Endothelial cell of umbilical vein (primary cell): ENCODE data around the gene KIZ. TPM values are rescaled to one million over a fixed set of nuclear protein-coding genes. Genes with fewer than 3 reads are reported as not detected.

Experiments
- BruUV-seq: library from RNA; stranded (reverse); fragments of 400-500 nt; replicated peaks from 2 replicates; lab custom pipeline; 2021; lab: Mats Ljungman, UMichigan
- CTCF ChIA-PET: fragments of 300-600, 350-600 bp; sonication (Branson Sonifier 250); formaldehyde crosslinking; loops from one replicate; lab custom pipeline; 2021; ENCODE audit warnings: antibody characterized with exemption, inconsistent platforms; lab: Charles Lee
- POLR2A ChIA-PET: fragments of 300-600, 350-600 bp; sonication (Branson Sonifier 250); formaldehyde crosslinking; loops from one replicate; lab custom pipeline; 2021; ENCODE audit warnings: antibody characterized with exemption, inconsistent platforms; lab: Charles Lee
- DNase-seq: peaks from one replicate; pipeline ENCODE4 v3.0.0-alpha.2; 2011; ENCODE audit warnings: low read depth, low spot score
- FAIRE-seq: peaks from 2 replicates; lab custom pipeline; 2011; peaks lifted over from hg19 to GRCh38; lab: Jason Lieb, UNC
- H2AFZ ChIP-seq: 2 replicates; pipeline ENCODE4 v1.6.0; 2012; ENCODE audit warnings: low read depth, low read length, control low read depth, inconsistent platforms
- H3K27ac ChIP-seq: 2 replicates; pipeline ENCODE4 v1.5.1; 2011; ENCODE audit warnings: low read depth, mild to moderate bottlenecking, control low read depth, low read length, moderate library complexity; ENCODE audit not compliant: insufficient read depth
- H3K27me3 ChIP-seq, 2 experiments: 2 replicates each; pipeline versions ENCODE4 v1.6.0 to v1.6.1; 2011; ENCODE audit warnings: low read length in 2 of 2, mixed read lengths in 1 of 2; ENCODE audit not compliant: control insufficient read depth in 2 of 2, insufficient read depth in 2 of 2
- H3K36me3 ChIP-seq, 2 experiments: 2 replicates in 1 of 2; 3 replicates in 1 of 2; pipeline ENCODE4 v1.5.1; 2011; ENCODE audit warnings: low read length in 2 of 2, mild to moderate bottlenecking in 1 of 2, moderate library complexity in 1 of 2; ENCODE audit not compliant: control insufficient read depth in 2 of 2, insufficient read depth in 2 of 2; ENCODE audit errors: extremely low read depth in 1 of 2
- H3K4me1 ChIP-seq: 3 replicates; pipeline ENCODE4 v1.5.1; 2011; ENCODE audit warnings: mild to moderate bottlenecking, low read length; ENCODE audit not compliant: control insufficient read depth, insufficient read depth; ENCODE audit errors: extremely low read depth
- H3K4me2 ChIP-seq: 2 replicates; pipeline ENCODE4 v1.6.1; 2011; ENCODE audit warnings: low read length, control low read depth, mixed read lengths; ENCODE audit not compliant: insufficient read depth
- H3K4me3 ChIP-seq, 3 experiments: fragments of 200-600 bp in 1 of 3; sonication (generic), shearing (Covaris generic) in 1 of 3; replicated peaks in 1 of 3; 2 replicates each; pipeline ENCODE4 v1.5.1; 2011 to 2016; ENCODE audit warnings: control low read depth in 3 of 3, low read length in 3 of 3, mild to moderate bottlenecking in 2 of 3, inconsistent platforms in 1 of 3, low read depth in 1 of 3, moderate library complexity in 1 of 3; ENCODE audit not compliant: insufficient read depth in 1 of 3
- H3K79me2 ChIP-seq: 2 replicates; pipeline ENCODE4 v1.6.0; 2012; ENCODE audit warnings: low read length, inconsistent platforms; ENCODE audit not compliant: control insufficient read depth, insufficient read depth
- H3K9ac ChIP-seq: replicated peaks from 2 replicates; pipeline ENCODE3; 2011; ENCODE audit warnings: low read length, control low read depth; ENCODE audit not compliant: insufficient read depth; ENCODE audit errors: extremely low read depth
- H3K9me1 ChIP-seq: replicated peaks from 3 replicates; pipeline ENCODE4 v1.6.0; 2011; ENCODE audit warnings: mild to moderate bottlenecking, low read length; ENCODE audit not compliant: control insufficient read depth, insufficient read depth; ENCODE audit errors: extremely low read depth
- H3K9me3 ChIP-seq: replicated peaks from 2 replicates; pipeline ENCODE4 v1.5.1; 2012; ENCODE audit warnings: low read length, inconsistent platforms; ENCODE audit not compliant: control insufficient read depth, insufficient read depth
- H4K20me1 ChIP-seq: replicated peaks from 2 replicates; pipeline ENCODE3; 2011; ENCODE audit warnings: mild to moderate bottlenecking, low read length; ENCODE audit not compliant: control insufficient read depth, insufficient read depth; ENCODE audit errors: extremely low read depth
- CTCF ChIP-seq, 2 donors: IDR thresholded peaks; 1 replicate in 1 of 2; 2 replicates in 1 of 2; pipeline ENCODE4 v1.5.1; 2011; ENCODE audit warnings: low read length in 2 of 2, mild to moderate bottlenecking in 2 of 2, moderate library complexity in 2 of 2, control low read depth in 1 of 2, inconsistent platforms in 1 of 2, low read depth in 1 of 2; ENCODE audit not compliant: insufficient read depth in 1 of 2; ENCODE audit errors: extremely low read depth in 1 of 2
- EZH2 ChIP-seq: IDR thresholded peaks from 2 replicates; pipeline ENCODE4 v1.6.1; 2012; ENCODE audit warnings: borderline replicate concordance, low read depth, mild to moderate bottlenecking, moderate library complexity, low read length, inconsistent platforms; ENCODE audit not compliant: severe bottlenecking
- FOS ChIP-seq: IDR thresholded peaks from 2 replicates; pipeline ENCODE4 v1.6.1; 2011; ENCODE audit warnings: mild to moderate bottlenecking, low read length, moderate library complexity, borderline replicate concordance; ENCODE audit not compliant: insufficient read depth
- GATA2 ChIP-seq: IDR thresholded peaks from 2 replicates; pipeline ENCODE4 v1.7.0; 2011; ENCODE audit warnings: low read depth, mild to moderate bottlenecking, moderate library complexity, mixed read lengths, low read length; ENCODE audit not compliant: insufficient read length, insufficient read depth
- JUN ChIP-seq: IDR thresholded peaks from 2 replicates; pipeline ENCODE4 v1.6.1; 2011; ENCODE audit warnings: borderline replicate concordance, low read depth; ENCODE audit not compliant: insufficient read length, insufficient read depth
- MAX ChIP-seq: IDR thresholded peaks from 2 replicates; pipeline ENCODE4 v1.6.1; 2011; ENCODE audit not compliant: insufficient read depth, insufficient read length
- MYC ChIP-seq: IDR thresholded peaks from one replicate; pipeline ENCODE4 v1.6.1; 2011; ENCODE audit warnings: mild to moderate bottlenecking, low read depth, low read length
- POLR2A ChIP-seq: IDR thresholded peaks from 2 replicates; pipeline ENCODE4 v1.6.1; 2012; ENCODE audit warnings: low read depth, mild to moderate bottlenecking, control low read depth, low read length
- POLR2AphosphoS5 ChIP-seq: IDR thresholded peaks from 2 replicates; pipeline ENCODE4 v1.6.1; 2012; ENCODE audit warnings: low read depth, mild to moderate bottlenecking, control low read depth, low read length, moderate library complexity; ENCODE audit not compliant: insufficient read depth
- dilution Hi-C: fragments of 300-500 bp; cut with MboI; formaldehyde crosslinking; loops from one replicate; pipeline ENCODE4 v1.15.0; 2019; ENCODE audit warnings: low sequenced_read_pairs; ENCODE audit not compliant: extremely low pct_ligation_motif_present
- intact Hi-C: fragments of 100-400 bp; cut with micrococcal nuclease; formaldehyde crosslinking; loops from one replicate; pipeline ENCODE4 v1.10.0; 2022
- polyA plus RNA-seq, 4 experiments: library from polyadenylated mRNA; depleted of rRNA in 3 of 4; stranded (reverse) in 3 of 4; unstranded in 1 of 4; fragments of >200 nt; gene quantifications; 2 replicates each; pipeline versions ENCODE4 v1.2.1 to v1.2.3, GENCODE V29; 2011 to 2012; ENCODE audit warnings: missing spikeins in 1 of 4
- total RNA-seq: library from RNA; stranded (reverse); gene quantifications from 2 replicates; pipeline ENCODE4 v1.2.3, GENCODE V29; 2021

KIZ gene
- total and polyA plus RNA-seq, 2 donors (not counting 3 experiments of a cell fraction or from before 2014, with no cell fraction given) = 3.9 to 7.3 TPM

GRCh38 chr20:21146215-21146614 lies 20.3 kb downstream of the KIZ start:
- no peaks in the 10 kb centered on the region for H3K36me3 ChIP-seq
- dilution Hi-C loops = no loop called here
- H3K4me2 ChIP-seq = no peak overlapping the region
- no peaks in the 10 kb centered on the region for H3K9me1 ChIP-seq
- CTCF ChIA-PET = interaction anchor here (1.1 to 1.6 kb wide), 4 partner anchors 16 to 98 kb away, joined by 3 to 4 read pairs (median 3); partner anchors contain the start of gene KIZ
- DNase-seq (no peak), FAIRE-seq (no peak)
- no peaks in the 10 kb centered on the region for H3K79me2 ChIP-seq
- no peak overlapping the region for H3K4me3 ChIP-seq
- TF ChIP-seq GATA2 (no peak), FOS (no peak), POLR2A (no peak), MYC (no peak), JUN (no peak), POLR2AphosphoS5 (no peak), MAX (no peak), EZH2 (no peak), CTCF (IDR thresholded peaks at IDR 0.05; ENCODE audit: extremely low read depth in 1 of 2, insufficient read depth in 1 of 2, low read depth in 1 of 2, low read length in 2 of 2) (no peak)
- no TSS peak for BruUV-seq
- intact Hi-C loops = no loop called here
- H3K9me3 ChIP-seq = no peaks in the 10 kb centered on the region
- H3K4me1 ChIP-seq = no peaks in the 10 kb centered on the region
- H3K27me3 ChIP-seq = no peaks in the 10 kb centered on the region
- H3K27ac ChIP-seq = no peak overlapping the region
- H4K20me1 ChIP-seq = no peaks in the 10 kb centered on the region
- POLR2A ChIA-PET = no interaction called here
- H3K9ac ChIP-seq = no peak overlapping the region
- no peak overlapping the region for H2AFZ ChIP-seq
